ENCODE data around the gene KCNT1. TPM values are rescaled to one million over a fixed set of nuclear protein-coding genes. Genes with fewer than 3 reads are reported as not detected.
A peak's percentile ranks its signal among the peaks of the same experiment; 100 is the strongest.

KCNT1 gene
- total RNA-seq, 1 donor from 2014 or later = not detected

GRCh38 chr9:135830496-135830895 is 128.5 kb downstream of the KCNT1 start:
- no peak for TF ChIP-seq CTCF (IDR thresholded peaks at IDR 0.05; ENCODE audit: insufficient read depth, low read length, severe bottlenecking)
- Histone ChIP-seq H3K4me3 (ENCODE audit: low read depth, low read length) (no peak overlapping the region), H3K27me3 (ENCODE audit: control insufficient read depth, insufficient read depth, low read length) (no peaks in the 10 kb centered on the region), H3K36me3 (ENCODE audit: control insufficient read depth, insufficient read depth, low read length) (peaks cover 1% of the 10 kb centered on the region)
- DNase-seq (ENCODE audit: low read depth) (no peak), FAIRE-seq (no peak)

GRCh38 chr9:135833864-135834263 is 131.9 kb downstream of the KCNT1 start:
- no peak for TF ChIP-seq CTCF (IDR thresholded peaks at IDR 0.05; ENCODE audit: insufficient read depth, low read length, severe bottlenecking)
- Histone ChIP-seq H3K36me3 (ENCODE audit: control insufficient read depth, insufficient read depth, low read length) (no peaks in the 10 kb centered on the region), H3K27me3 (ENCODE audit: control insufficient read depth, insufficient read depth, low read length) (no peaks in the 10 kb centered on the region), H3K4me3 (ENCODE audit: low read depth, low read length) (no peak overlapping the region)
- peak; percentile 31 for DNase-seq (ENCODE audit: low read depth)
- FAIRE-seq = no peak

GRCh38 chr9:135835131-135835530 is 133.1 kb downstream of the KCNT1 start:
- H3K4me3 ChIP-seq (ENCODE audit: low read depth, low read length) = no peak overlapping the region
- FAIRE-seq (no peak), DNase-seq (ENCODE audit: low read depth) (no peak)
- no peak for TF ChIP-seq CTCF (IDR thresholded peaks at IDR 0.05; ENCODE audit: insufficient read depth, low read length, severe bottlenecking)
- peaks cover 2% of the 10 kb centered on the region for H3K36me3 ChIP-seq (ENCODE audit: control insufficient read depth, insufficient read depth, low read length)
- no peaks in the 10 kb centered on the region for H3K27me3 ChIP-seq (ENCODE audit: control insufficient read depth, insufficient read depth, low read length)

GRCh38 chr9:135839516-135839915 is 137.5 kb downstream of the KCNT1 start:
- H3K27me3 ChIP-seq (ENCODE audit: control insufficient read depth, insufficient read depth, low read length) = no peaks in the 10 kb centered on the region
- no peak for DNase-seq (ENCODE audit: low read depth)
- peaks cover 4% of the 10 kb centered on the region for H3K36me3 ChIP-seq (ENCODE audit: control insufficient read depth, insufficient read depth, low read length)
- no peak overlapping the region for H3K4me3 ChIP-seq (ENCODE audit: low read depth, low read length)
- TF ChIP-seq CTCF (IDR thresholded peaks at IDR 0.05; ENCODE audit: insufficient read depth, low read length, severe bottlenecking) = no peak
- FAIRE-seq = no peak

GRCh38 chr9:135840107-135840506 is 138.1 kb downstream of the KCNT1 start:
- no peak for DNase-seq (ENCODE audit: low read depth)
- Histone ChIP-seq H3K36me3 (ENCODE audit: control insufficient read depth, insufficient read depth, low read length) (peaks cover 4% of the 10 kb centered on the region), H3K4me3 (ENCODE audit: low read depth, low read length) (no peak overlapping the region), H3K27me3 (ENCODE audit: control insufficient read depth, insufficient read depth, low read length) (no peaks in the 10 kb centered on the region)
- TF ChIP-seq CTCF (IDR thresholded peaks at IDR 0.05; ENCODE audit: insufficient read depth, low read length, severe bottlenecking) = no peak
- no peak for FAIRE-seq

GRCh38 chr9:135840539-135840938 is 138.6 kb downstream of the KCNT1 start:
- Histone ChIP-seq H3K36me3 (ENCODE audit: control insufficient read depth, insufficient read depth, low read length) (peaks cover 4% of the 10 kb centered on the region), H3K4me3 (ENCODE audit: low read depth, low read length) (no peak overlapping the region), H3K27me3 (ENCODE audit: control insufficient read depth, insufficient read depth, low read length) (no peaks in the 10 kb centered on the region)
- no peak for TF ChIP-seq CTCF (IDR thresholded peaks at IDR 0.05; ENCODE audit: insufficient read depth, low read length, severe bottlenecking)
- FAIRE-seq (no peak), DNase-seq (ENCODE audit: low read depth) (no peak)

Data from bronchial epithelial cell (primary cell).